T follicular helper cell (primary cell): ENCODE results near the gene DNAJC13.

ENCODE experiments used
- DNase-seq: peaks from one replicate; pipeline ENCODE4 v3.0.0-alpha.2; 2020; ENCODE audit warnings: low read depth

Gene DNAJC13

GRCh38 chr3:132461544-132461943 lies 44.2 kb downstream of the DNAJC13 start:
- no peak for DNase-seq

DNA sequence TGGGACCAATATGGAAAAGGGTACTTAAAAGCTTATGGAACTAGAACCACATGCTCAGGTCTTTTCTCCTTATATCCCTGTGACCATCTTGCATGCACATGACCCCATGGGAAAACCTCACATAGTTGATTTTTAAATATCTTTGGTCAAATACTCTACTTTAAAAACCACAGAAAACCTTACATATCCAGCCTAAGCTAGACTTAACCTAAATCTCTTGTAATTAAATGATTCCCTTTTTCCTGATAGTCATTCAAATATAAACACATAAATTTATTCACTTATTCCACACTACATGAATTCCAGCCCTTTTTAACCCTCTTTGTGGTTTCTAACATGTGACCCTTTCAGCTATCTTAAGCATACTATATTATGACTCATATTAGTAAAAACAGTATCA lies 46.8 kb downstream of the DNAJC13 start:
- no peak for DNase-seq

DNA sequence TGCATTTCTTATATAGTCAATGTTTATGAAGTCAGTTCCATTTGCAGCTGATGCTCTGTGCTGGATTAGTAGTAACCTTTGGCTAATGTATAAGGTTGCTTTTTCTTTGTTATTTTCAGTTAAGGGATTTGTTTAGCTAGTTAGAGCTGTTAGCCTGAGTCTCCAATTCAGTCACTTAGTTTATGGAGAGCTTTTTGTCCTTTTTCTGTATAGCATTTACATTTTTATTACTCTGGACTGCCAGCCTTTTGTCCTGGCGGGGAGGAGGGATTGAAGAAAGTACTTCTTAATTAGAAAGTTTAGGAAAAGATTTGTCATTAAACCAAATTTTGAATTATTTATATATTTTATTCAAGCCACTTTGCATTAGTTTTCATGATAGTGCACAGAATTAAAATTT lies 52.0 kb downstream of the DNAJC13 start:
- no peak for DNase-seq

DNA sequence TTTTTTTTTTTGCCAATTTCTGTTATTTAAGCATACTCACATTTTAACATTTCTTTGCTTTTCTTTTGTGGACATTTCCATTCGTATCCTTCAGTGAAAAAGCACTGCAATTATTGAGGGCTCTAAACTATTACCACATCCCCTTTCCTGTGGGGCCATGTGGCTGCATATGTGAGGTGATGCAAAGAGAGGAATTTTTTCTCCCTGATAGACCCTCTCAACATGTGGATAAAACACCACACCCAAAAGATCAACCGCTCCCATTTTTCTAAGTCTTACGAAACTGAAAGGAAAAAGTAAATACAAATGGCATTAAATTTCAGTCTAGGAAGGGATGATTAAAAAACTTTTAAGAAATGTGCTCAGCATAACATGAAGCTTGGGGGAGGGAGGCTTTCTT lies 68.8 kb downstream of the DNAJC13 start:
- no peak for DNase-seq

GRCh38 chr3:132488151-132488550 lies 70.8 kb downstream of the DNAJC13 start:
- DNase-seq: no peak

GRCh38 chr3:132499071-132499470 lies 81.8 kb downstream of the DNAJC13 start:
- no peak for DNase-seq

DNA sequence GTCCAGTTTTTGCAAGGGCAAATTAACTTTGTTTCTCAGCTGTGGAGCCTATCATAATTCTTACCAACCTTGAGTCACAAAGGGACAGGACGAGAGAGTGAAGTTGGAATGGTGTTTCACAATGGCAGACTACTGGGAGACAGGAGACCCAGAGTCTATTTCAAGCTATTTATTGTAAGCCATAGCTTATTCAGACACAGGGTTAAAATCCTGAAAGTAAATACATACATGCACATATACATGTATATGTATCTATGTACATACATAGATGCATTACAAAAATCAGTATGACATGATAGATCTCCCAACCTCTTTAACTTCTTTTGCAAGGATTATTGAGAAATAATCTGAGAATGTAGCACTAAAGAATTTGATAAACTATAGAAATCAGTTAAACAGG lies 86.3 kb downstream of the DNAJC13 start:
- no peak for DNase-seq

DNA sequence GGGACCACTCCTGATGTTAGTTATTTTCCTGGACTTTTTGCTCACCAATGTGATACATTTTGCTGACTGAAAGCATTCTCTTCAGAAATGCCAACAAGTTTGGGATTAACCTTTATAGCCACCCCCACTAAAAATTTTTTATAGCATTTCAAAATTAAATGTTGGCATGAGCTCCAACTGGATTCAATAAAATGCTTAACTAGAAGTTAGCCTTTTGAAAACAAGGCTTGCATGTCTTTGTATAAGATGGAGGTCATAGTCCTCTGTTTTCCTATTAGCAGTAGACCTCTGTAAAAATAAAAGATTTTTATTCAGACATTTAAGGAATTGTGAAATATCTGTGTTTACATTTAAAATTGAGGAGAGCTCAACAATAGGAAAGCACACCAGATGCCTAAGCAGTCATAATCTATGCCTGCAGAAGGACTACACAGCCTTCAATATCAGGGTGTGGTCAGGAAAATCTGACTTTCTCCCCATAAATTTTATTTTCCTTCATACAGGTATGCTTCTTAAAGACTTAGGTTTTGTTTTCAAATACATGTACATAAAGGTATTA lies 87.2 kb downstream of the DNAJC13 start:
- no peak for DNase-seq

- no peak for DNase-seq
These were observed 90.4 kb downstream of the DNAJC13 start for GRCh38 chr3:132507657-132508056.

DNA sequence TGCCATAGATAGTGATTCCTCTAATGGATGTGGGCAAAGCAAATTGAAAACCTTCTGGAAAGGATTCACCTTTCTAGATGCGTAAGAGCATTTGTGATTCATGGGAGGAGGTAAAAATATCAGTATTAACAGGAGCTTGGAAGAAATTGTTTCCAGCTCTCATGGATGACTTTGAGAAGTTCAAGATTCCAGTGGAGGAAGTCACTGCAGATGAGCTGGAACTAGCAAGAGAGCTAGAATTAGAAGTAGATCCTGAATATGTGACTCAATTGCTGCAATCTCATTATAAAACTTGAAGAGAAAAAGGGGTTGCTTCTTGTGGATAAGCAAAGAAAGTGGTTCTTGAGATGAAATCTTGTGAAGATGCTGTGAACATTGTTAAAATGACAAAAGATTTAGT lies 91.8 kb downstream of the DNAJC13 start:
- DNase-seq: no peak

DNA sequence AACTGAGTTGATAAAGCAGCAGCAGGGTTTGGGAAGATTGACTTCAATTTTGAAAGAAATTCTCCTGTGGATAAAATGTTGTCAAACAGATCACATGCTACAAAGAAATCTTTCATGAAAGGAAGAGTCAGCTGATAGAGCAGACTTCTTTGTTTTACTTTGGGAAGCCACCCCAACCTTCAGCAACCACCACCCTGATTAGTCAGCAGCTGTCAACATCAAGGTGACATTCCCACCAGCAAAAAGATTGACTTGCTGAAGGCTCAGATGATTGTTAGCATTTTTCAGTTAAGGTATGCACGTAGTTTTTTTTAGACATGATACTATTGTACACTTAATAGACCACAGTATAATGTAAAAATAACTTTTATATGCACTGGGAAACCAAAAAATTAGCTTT lies 92.2 kb downstream of the DNAJC13 start:
- DNase-seq: no peak

- no peak for DNase-seq
These were observed 95.8 kb downstream of the DNAJC13 start for GRCh38 chr3:132513057-132513456.

DNA sequence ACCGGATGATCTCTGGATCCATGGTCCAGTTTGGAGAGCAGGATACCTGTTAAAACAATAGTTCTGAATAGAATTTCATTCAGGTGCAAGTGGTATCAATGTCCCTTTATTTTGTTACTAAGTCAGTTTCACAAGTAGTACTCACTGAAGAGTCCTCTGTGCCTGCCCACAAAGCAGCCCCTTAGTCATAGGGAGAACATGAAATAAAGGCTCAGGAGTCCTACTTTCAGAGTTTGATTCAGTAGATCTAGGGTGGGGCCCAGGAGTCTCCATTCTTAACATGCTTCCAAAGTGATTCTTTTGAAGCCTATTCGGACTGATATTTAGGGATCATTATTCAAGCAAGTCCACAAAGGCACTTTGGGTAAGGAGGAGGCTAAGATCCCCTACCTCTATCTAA lies 100.0 kb downstream of the DNAJC13 start:
- DNase-seq: no peak

DNA sequence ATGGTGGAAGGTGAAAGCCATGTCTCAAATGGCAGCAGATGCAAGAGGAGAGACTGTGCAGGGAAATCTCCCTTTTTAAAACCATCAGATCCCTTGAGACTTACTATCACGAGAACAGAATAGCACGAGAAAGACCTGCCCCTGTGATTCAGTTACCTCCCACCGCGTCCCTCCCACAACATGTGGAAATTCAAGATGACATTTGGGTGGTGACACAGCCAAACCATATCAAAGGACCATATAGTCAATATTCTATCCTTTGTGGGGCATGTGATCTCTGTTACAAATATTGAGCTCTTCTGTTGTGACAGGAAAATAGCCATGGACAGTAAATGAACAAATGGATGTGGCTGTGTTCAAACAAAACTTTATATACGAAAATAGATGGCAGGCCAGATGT lies 102.6 kb downstream of the DNAJC13 start:
- no peak for DNase-seq

- DNase-seq: no peak
These were observed 104.6 kb downstream of the DNAJC13 start for GRCh38 chr3:132521901-132522300.

GRCh38 chr3:132522353-132522752 lies 105.1 kb downstream of the DNAJC13 start:
- DNase-seq: no peak

DNA sequence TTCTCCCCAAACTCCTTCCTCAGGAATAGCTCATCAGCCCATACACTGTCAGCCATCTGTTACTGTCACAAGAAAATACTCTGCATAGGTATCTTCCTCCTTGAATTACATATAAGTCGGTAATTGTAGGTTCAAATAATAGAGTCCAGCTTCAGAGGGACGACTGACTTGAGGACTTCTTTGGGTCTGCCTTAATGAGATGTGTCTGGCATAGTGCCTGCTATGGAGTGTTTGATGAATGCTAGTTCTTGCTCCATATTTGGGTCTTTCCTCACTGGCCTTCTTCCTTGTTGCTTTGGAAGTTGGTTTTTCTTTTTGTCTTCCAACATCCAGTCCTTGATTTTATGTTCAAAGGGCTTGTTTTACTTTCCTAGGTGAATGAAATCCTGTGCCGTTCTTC lies 113.3 kb downstream of the DNAJC13 start:
- no peak for DNase-seq

DNA sequence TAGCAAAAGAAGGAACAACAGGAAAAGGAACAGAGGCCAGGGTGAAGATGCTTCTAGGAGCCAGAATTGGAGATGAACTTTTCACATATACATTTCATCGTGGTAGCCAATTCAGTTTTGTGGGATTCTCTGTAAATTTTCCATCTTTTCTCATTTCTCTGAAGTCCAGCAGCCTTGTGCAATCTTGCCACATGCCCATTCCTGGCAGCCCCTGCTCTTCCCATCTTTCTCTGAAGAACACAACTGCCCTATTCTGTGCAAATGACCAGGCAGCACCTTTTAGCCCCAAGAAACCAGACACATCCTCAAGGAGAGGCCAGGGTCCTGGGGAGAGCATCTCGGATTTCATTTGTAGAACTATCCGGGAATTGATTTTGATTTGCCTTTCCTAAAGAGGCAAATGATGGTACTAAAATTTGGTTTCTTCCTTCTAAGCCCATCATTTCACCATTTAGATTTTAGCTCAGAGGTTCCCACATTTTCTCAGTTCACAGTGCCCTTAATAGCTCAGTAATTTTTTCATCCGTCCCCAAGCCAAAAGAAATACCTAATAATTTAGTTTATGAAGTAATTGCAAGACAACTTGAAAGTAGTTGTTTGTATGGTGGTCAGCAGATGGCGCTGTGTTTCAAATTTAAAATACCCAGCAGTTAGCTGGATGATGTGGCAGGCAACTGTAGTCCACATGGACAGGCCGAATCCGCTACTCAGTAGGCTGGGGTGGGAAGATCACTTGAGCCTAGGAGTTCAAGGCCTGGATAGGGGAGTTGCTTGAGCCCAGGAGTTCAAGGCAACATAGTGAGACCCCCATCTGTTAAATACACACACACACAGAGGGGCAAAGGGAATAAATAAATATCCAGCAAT lies 118.5 kb downstream of the DNAJC13 start:
- DNase-seq: peak; percentile 15

GRCh38 chr3:132536442-132537153 lies 119.3 kb downstream of the DNAJC13 start:
- no peak for DNase-seq

DNA sequence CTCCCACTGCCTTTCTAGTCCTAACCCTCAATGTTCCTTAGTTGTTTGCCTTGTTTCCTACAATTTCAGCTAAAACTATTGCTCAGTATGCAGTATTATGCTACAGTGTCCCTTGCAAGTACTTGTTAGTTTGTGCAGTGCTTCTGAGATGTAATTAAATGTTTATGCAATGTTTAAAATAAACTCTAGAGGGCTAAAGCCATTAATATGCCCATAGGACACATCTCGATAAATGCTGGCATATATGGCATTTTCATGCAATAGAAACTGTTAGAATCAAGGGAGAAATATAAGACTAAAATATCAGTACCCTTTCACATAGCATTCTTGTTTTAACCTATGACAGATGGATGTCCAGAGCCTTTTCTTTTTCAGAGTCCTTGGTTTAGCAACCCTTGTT lies 120.0 kb downstream of the DNAJC13 start:
- no peak for DNase-seq

DNA sequence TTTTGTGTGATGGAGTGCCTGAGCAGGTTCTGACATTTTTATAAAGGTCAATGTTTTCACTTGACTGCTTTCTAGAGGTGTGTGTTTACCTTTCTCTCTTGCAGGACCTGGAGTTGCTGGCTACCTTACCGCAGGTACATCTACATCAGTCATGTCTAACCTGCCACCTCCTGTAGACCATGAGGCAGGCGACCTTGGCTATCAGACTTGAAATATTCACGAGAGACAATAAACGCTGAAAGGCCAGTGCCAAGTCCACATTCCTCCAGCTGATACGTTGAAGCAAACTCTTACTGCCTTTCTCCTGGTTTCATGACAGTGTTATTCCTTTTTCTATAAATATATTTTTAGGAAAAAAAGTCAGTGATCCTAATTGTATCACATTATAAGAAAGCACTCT lies 120.8 kb downstream of the DNAJC13 start:
- no peak for DNase-seq

- DNase-seq: no peak
These were observed 122.4 kb downstream of the DNAJC13 start for GRCh38 chr3:132539681-132540080.

DNA sequence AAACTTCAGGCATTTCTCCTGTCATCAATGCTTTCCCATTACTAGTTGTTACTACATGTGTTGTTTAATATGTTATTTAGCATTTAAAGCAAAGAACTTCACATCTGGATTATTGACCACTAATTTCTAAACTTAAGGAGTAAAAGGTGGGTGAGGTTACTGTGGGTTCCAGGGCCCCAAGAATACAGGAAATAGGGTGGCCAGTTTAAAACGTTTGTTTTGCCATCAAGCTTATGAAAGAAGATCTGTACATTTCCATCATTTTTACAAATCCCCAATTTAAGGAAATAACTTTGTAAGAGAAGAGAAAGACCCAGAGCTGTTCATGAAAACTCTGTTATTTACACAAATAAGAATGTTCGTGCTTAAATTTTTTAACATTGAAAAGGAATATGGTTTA lies 125.3 kb downstream of the DNAJC13 start:
- no peak for DNase-seq
